ENCODE measurements around the gene MSRB1. TPM values are rescaled to one million over a fixed set of nuclear protein-coding genes. Genes with fewer than 3 reads are reported as not detected.
"Not testable (repeated sequence)": the region's sequence is repeated elsewhere in the genome, so short reads cannot be mapped to it uniquely, and the experiment has no call there.

The MSRB1 gene
- total RNA-seq, 2 donors from 2014 or later: 23.6 to 30.8 TPM

DNA sequence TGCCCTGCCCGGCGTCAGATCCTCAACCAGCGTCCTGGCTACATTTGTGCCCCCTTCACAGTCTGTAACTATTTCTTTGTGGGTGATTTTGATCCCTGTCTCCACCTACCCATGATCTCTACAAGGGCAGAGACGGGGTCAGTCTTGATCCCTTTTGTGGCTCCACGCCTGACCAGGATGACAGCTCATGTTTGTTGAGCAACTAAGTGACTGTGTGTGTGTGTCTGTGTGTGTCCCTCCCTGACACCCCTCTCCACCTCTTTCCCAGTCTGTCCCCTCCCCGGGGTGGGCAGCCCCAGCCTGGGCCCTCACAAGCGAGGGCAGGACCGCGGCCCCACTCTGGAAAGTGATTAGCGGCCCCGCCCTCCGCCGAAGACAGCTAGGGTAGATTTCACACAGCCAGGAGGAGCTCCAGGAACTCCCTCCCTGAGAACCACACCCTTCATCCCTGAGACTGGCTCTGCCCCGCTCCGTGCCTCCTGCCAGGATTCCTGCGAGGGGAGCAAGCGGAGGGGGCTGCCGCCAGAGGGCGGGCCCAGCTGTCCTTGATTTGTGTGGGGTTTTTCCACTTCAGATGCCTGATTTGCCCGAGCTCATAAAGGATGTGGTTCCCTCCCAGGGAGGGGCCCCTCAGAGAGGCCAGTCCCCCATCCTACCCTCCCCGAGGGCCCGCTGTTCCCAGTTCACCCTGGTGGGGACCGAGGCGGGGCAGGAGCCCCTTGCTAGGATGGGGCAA is 19.5 kb downstream of the MSRB1 start:
- ATAC-seq (peak; percentile 68 to 92), DNase-seq (peak; percentile 55)
- intact Hi-C loops (cut with DNase I): no loop called here

DNA sequence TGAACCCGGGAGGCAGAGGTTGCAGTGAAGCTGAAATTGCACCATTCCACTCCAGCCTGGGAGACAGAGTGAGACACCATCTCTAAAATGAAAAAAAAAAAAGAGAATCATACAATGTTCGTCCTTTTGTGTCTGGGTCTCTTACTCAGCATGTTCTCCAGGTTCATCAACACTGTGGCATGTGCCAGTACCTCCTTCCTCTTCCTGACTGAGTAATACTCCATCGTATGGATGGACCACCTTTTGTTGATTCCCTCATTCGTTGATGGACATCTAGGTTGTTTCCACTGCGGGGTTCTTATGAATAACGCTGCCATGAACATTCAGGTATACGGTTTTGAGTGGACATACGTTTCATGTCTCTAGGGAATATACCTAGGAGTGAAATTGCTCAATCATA is 20.6 kb downstream of the MSRB1 start:
- DNase-seq: no peak
- ATAC-seq: no peak
- intact Hi-C loops (cut with DNase I): no loop called here

DNA sequence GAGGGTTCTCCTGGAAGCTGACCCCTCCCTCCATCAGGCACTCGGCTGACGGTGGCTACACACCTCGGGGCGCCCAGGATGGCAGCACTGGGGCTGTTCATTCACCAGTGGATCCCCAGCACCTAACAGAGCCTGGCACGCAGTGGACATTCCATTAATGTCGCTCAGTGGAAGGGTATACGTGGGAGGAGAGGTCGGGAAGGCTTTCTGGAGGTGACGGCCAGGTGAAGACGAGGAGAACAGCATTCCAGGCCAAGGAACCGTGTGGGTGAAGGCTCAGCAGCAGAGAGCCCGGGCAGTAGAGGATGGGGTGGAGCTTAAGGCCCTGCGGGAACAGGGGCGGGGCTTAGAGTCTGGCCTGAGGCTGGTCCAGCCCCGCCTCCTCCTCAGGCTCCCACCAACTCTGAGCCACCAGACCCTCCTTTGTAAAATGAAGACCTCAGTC is 22.2 kb downstream of the MSRB1 start:
- DNase-seq (no peak), ATAC-seq (peak; percentile 16 to 25)
- intact Hi-C loops (cut with DNase I): no loop called here

DNA sequence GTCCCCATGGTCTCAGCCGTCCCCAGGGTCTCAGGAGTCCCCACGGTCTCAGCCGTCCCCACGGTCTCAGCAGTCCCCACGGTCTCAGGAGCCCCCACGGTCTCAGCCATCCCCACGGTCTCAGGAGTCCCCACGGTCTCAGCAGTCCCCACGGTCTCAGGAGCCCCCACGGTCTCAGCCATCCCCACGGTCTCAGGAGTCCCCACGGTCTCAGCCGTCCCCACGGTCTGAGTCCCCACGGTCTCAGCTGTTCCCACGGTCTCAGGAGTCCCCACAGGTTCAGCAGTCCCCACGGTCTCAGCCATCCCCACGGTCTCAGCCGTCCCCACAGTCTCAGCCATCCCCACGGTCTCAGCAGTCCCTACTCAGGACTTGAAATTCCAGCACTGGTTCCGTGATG is 22.9 kb downstream of the MSRB1 start:
- DNase-seq; intact Hi-C loops (cut with DNase I); ATAC-seq: not testable (repeated sequence)

DNA sequence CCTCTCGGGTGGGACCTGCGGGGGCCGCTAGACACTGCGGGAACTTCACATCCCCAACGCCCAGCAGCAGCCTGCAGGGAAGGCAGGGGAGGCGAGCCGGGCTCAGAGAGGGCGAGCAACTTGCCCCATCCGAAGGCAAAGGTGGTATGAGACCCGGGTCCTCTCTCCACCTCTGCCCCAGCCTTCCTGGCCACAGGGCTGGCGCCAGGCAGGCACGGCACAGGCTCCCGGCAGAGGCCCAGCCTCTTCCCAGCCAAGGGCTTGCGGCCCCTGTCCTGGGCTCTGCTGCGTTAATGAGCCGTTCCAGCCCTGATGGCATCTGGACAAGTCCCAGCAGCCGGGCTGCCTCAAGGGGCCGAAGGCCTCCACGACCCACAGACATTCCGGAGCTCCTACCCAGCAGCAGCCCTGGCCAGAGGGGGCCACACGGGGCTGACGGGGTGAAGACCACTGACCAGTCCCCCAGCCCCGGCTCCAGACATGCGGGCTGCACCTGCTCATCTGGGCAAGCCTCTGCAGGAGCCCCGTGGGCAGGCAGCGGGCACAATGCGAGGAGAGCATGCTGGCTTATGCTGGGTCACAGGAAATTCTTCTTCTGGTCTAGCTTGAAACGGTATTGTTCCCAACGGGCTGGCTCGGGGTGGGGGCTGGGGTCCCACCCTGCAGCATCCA is 23.5 kb downstream of the MSRB1 start:
- intact Hi-C loops (cut with DNase I): no loop called here
- DNase-seq (no peak), ATAC-seq (no peak)

DNA sequence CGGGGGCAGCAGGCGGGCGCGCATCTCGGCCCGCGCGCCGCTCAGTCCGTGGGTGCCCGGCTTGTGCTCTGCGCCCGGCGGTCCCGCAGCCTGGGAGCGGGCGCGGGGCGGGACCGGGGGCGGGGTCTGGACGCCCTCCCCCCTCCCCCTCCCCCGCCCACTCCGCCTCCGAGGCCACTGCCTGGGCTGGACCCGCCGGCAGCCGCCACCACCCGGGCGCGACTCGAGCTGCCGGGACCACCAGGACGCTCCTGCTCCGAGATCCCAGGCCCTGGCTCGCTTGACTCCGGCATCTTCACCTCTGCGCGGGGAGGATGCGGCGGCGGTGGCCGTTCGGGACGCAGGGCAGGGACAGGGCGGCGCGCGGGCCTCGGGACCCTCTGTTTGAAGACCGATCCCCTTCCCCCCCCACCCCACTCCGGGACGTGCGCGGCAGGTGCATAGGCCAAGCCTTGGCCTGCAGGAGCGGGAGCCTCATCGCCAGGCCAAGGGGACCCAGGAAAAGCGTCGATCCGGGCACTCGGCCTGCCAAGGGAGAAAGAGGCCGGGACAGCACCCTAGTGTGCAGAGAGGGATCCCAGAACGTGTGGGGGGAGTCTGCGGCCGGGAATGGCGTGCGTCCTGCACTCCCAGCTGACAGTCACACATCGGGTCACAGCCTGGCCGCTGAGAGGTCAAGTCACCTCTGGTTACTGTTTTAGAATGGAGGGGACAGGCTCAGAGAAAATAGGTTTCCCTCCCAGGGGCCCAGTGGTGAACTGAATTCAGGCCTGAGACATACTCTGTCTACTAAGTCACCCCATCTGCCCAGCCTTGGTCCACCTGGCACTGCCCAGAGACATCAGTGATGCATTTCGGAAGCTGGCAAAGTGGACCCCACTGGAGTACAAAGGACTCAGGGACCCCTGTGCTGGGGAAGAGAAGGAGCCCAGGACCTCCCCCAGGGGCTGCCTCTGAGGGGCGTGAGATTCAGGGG is 24.4 kb downstream of the MSRB1 start, which contains the start of gene HS3ST6:
TSS of gene HS3ST6 (minus strand) at position 65 of the 976 bp plus-strand sequence. CDS start 92 bp downstream, outside the sequence.
- intact Hi-C loops (cut with DNase I): no loop called here
- ATAC-seq (peak in 1 of 2 donors; percentile 33), DNase-seq (no peak)

DNA sequence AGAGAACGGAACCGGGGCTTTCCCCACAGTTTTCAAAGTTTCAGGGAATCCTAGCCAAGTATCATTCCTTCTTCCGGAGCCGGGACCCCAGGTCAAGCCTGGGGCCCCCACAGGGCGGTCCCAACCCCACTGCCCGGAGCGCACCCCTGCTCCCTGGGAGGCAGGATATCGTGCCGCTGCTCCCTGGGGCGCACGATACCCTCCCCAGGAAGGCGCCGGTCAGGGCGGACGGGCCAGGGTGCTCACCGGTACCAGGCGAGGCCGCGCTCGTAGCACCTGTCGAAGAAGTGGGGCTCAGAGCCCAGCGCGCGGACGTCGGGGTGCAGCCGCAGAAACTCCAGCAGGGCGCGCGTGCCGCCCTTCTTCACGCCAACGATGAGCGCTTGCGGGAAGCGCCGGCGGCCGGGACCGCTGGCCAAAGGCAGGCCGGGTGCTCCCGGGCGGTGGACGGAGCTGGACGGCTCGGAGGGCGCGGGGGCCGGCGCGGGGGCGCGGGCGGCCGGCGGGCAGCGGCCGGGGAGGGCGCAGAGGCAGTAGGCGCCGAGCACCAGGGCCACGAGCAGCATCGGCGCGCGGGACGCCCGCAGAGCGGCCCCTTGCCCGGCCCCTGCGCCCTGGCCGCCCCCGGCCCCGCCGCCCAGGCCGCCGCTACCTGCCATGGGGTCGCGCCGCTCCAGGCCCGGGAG is 25.2 kb downstream of the MSRB1 start:
- intact Hi-C loops (cut with DNase I): no loop called here
- ATAC-seq: no peak
- DNase-seq: no peak

DNA sequence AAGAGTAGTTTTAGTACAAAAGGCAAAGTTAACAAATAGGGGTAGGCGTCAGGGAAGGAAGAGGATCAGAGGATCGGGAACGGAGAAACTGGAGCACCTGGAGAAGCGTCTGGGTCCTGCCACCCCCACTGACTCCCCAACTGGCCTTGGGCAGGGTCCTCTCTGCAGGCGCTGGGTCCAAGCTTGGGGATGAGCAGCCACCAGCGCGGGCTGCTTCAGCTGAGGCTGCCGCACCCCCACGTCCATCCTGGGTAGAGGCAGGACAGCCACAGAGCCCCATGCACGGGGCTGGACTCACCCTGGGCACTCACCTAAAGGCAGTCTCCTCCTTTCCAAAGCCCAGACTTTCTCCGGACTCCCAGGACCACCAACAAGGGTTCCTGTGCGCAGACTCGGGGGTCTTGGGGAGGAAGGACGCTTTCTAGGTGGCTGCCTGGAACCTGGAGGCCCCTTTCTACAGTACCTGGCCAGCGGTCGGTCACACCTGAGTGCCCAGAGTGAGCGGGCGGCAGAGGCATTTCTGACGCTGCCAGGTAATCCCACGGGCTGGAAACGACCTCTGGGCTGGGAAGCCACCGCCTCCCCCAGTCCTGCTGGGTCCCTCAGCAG is 25.8 kb downstream of the MSRB1 start:
- ATAC-seq (no peak), DNase-seq (no peak)
- intact Hi-C loops (cut with DNase I): no loop called here

DNA sequence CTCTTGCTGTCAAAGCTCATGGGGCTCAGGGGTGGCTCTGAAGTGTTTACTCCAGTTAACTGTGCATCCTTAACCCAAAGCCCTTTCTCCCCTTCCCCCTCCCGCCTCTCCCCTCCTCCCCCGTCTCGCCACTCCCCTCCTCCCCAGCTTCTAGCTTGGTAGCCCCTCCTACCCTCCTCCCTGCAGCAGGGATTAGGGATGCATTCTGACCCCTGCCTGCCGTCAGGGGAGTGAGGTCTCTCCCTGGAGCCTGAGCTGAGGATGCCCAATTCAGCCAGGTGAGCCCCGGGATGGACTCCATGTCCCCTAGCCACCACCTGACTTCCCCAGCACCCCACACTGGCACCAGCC is 26.4 kb downstream of the MSRB1 start:
- DNase-seq (no peak), ATAC-seq (no peak)
- intact Hi-C loops (cut with DNase I): no loop called here

DNA sequence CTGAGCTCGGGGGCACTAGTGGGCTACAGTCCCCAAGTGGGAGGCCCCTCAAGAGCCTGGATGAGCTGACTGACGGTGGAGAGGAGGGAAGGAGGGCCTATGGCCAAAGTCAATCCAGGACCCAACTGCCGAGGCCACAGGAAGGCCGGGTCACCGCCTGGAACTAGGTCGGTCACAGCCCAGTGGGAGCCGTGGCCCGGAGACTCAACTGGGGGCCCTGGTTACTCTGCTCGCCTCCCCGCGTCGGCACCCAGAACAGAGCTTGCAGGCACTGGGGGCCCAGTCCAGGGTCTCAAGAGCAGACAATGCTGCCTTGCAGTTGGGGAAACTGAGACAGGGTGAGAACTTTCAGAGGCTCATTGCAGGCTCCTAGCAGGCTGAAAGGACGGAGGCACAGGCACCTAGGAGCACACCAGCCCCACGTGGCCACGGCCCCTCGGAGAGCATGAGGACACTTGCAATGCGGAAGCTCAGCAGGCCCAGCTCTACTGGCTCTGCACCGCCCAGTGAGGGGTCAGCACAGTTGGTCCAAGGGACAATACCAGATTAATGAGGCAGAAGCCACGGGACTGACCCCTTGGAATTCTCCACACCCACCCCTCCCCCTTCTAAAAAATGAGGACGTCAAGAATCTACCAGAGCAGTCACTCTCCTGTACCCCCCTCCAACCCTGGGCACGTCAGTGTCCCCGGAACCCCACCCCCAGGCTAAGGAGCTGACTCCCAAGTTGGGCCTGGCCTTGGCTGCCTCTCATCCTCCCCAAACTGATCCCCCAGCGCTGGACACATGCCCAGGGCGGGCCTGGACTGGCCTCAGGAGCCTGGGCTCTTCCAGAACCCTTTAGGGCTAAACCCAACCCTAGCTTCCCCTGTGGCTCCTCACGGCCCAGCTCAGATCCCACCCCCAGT is 27.0 kb downstream of the MSRB1 start:
- ATAC-seq (no peak), DNase-seq (no peak)
- intact Hi-C loops (cut with DNase I): no loop called here

DNA sequence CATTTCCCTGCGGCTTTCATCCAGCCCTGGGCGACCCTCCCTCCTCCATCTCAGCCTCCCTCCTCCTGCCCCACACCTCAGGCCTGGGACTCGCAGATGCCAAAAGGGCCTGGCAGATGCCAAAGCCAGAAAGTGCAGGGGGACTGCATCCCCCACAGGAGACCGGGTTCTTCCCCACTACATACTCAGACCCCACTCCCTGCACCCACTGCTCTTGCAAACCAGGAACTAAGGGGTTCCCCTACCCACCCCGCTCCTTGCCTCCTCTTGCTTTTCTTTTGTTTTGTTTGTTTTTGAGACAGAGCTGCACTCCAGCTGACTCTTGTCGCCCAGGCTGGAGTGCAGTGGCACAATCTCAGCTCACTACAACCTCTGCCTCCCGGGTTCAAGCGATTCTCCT is 28.0 kb downstream of the MSRB1 start:
- intact Hi-C loops (cut with DNase I): no loop called here
- DNase-seq (no peak), ATAC-seq (no peak)

DNA sequence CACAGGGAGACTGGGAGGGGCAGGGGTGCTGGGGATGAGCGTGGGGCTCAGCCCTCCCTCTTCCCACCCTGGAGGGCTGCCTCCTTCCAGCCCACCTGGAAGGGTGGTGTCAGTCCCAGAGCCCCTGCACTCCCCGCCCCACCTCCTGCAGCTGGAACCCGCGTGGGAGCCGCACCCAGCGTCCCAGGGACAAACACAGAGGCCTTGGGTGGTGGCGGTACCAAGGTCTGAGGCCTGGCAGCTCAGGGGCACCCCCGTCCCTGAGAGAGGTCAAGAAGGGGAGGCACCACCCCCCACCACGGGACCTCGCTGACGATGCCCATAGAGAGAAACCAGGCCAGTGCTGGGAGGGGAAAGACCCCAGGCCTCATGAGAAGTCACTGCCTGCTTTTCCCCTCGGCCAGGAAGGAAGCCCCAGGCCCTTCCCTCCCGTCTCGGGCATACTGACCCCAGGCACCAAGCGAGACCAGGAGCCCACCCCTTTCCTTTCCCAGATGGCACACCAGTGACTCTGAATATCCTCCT is 28.9 kb downstream of the MSRB1 start:
- DNase-seq (no peak), ATAC-seq (no peak)
- intact Hi-C loops (cut with DNase I): no loop called here

DNA sequence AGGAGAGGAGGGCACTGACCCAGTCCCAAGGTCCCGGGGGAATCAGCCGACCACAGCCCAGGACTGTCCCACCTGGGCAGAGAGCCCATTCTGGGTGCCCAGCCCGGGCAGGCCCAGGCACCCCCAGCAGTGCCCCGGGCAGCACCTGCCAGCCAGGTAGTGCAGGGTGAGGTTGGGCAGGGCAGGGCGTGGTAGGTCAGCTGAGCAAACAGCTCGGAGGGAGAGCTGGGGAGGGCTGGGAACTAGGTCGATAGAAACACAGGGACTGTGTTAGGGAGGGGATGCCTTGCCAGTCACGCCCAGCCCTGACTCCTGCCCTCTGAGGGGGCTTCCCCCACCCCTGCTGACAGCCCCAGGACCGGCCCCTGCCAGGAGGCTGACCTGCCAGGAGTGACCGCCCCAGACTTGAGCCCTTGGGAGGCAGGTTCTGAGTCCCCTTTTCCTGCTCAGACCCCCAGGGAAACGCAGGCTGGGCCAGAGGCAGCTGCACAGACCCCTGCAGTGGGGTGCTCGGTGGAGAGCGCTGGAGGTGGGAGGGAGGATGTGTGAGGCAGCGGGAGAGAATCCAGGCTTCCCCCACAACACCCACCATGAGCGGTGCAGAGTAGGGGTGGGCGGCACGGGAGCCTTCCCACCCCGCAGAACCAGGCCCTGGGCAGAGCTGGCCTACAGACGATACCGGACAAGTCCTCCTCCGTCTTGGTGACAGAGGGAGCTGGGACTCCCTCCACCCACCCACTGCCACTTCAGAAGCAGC is 29.5 kb downstream of the MSRB1 start:
- DNase-seq (no peak), ATAC-seq (no peak)
- intact Hi-C loops (cut with DNase I): no loop called here

DNA sequence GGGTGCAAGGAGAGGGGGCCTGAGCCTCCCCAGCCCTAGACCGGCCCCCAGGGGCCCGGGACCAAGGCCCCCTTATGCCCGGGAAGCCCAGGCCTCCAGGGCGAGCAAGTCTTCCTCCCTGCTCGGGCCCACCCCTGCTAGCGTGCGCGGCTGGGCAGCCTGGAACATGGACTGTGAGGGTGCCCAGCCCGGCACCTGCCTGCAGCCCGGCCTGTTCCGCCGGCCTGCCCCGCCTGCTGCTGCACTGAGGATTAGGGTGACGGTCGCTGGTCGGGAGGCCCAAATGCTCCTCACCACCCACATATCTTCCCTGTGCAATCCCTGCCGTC is 30.8 kb downstream of the MSRB1 start:
- ATAC-seq: no peak
- no peak for DNase-seq
- intact Hi-C loops (cut with DNase I): no loop called here

DNA sequence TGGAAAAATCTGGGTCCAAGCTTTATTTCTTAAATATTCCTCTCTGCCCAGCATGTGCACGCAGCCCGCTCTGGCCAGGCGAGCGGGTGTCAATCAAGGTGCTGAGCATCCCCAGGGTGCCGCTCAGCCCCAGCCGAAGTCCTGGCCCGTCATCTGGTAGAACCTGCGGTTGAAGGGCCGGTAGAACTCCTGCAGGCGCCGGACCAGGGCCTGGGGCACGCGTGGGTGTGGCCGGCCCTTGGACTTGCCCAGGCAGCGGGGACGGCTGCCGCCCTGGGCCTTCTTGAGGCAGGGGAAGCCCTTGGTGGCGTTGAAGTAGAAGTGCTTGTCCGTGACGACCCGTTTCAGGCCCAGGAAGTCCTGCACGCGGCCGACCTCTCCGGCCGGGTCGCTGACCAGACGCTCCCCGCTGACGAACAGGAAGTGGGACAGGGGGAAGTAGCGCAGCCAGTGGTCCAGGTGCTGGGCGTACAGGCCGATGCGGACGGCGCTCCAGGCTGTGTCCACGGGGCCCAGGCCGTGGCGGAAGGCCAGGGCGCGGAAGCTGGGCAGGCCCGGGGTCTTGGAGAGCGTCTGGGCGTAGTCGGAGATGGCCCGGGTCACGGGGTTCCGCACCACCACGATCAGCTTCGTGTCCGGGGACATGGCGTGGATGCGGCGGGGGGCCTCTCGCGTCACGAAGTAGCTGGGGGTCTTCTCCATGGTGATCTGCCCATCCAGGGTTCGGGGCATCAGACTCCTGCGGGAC is 31.4 kb downstream of the MSRB1 start:
- DNase-seq (no peak), ATAC-seq (no peak)
- intact Hi-C loops (cut with DNase I): no loop called here

DNA sequence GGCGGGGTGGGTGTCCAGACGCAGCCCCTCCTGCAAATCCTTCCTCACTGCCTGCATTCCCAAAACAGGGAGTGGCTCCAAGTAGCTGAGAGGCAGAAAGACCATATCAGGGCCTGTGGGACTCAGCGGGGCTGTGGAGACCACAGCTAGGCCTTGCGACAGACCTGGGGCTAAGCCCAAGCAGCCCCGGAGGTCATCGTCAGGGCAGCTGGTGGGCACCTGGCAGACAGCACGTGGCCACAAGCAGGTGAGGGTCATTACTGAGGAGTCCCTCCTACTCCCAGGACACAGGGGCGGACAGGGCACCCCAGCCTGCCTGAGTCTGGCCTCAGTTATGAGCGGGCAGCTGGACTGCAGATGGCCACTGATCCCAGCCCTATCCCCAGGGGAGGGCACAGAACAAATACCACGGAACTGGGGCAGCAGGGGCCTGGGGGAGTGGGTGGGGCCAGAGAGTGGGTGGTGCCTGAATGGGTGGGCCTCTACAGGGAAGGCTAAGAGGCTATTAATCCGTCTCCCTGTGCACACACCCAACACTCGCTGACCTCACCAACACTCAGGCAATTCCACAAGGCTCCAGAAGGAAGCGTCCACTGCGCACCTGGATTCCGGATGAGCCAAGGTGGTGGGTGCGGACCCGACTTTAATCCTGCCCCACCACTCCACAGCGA is 33.3 kb downstream of the MSRB1 start:
- intact Hi-C loops (cut with DNase I): no loop called here
- DNase-seq (no peak), ATAC-seq (no peak)

Measured in left cardiac atrium (tissue), 4 donors.